ENCODE results near the gene MXI1. TPM values are rescaled to one million over a fixed set of nuclear protein-coding genes. Genes with fewer than 3 reads are reported as not detected.
"Not testable (repeated sequence)": the region's sequence is repeated elsewhere in the genome, so short reads cannot be mapped to it uniquely, and the experiment has no call there.

The MXI1 gene
- polyA plus RNA-seq, 5 donors: 44.6 to 79.9 (median 52.4) TPM

GRCh38 chr10:110229155-110229554 is 21.8 kb downstream of the MXI1 start:
- DNase-seq: no peak

GRCh38 chr10:110233846-110234245 is 26.4 kb downstream of the MXI1 start:
- DNase-seq: peak in 1 of 2 donors; percentile 34

DNA sequence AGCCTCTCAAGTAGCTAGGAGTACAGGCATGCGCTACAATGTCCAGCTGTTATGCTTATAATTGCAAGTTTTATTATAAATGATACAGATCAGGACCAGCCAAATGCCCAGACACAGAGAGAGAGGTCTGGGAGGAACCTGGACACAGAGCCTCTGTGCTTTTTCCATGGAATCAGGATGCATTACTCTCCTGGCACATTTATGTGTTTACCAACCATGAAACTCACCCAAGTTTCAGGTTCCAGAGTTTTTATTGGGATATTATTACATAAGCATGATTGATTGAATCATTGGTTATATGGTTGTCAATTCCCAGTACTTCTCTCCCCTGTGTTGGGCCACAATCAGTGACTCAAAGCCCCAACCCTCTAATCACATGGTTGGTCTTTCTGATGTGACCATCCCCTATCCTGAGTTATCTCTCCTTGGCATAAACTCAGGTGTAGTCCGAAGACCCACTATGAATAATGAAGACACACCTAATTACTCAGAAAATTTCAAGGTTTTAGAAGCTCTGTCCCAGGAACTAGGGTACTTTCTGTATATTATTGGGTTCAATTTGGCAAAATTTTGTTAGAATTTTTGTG is 30.6 kb downstream of the MXI1 start:
- no peak for DNase-seq

DNA sequence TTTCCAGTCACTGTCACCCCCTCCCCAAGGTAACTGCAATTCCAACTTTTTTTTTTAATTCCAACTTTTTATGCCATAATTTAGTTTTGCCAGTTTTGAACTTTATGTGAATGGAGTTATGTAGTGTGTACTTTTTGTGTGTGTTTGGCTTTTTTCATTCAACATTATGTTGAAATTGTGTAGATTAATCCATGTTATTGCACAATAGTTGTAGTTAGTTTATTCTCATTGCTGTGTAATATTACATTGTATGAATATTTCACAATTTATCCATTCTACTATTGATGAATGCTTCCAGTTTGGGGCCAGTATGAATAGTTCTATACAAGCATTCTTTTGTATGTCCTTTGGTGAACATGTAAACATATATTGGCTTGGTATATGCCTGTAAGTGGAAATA is 32.5 kb downstream of the MXI1 start:
- DNase-seq: no peak

GRCh38 chr10:110241407-110241806 is 34.0 kb downstream of the MXI1 start:
- DNase-seq: no peak

GRCh38 chr10:110241841-110242240 is 34.4 kb downstream of the MXI1 start:
- no peak for DNase-seq

- no peak for DNase-seq
Observed at GRCh38 chr10:110242511-110242910, 35.1 kb downstream of the MXI1 start.

- DNase-seq: no peak
Observed at GRCh38 chr10:110244550-110244949, 37.1 kb downstream of the MXI1 start.

DNA sequence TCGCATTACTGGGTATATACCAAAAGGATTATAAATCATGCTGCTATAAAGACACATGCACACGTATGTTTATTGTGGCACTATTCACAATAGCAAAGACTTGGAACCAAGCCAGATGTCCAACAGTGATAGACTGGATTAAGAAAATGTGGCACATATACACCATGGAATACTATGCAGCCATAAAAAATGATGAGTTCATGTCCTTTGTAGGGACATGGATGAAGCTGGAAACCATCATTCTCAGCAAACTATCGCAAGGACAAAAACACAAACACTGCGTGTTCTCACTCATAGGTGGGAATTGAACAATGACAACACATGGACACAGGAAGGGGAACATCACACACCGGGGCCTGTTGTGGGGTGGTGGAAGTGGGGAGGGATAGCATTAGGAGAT is 40.4 kb downstream of the MXI1 start:
- not testable (repeated sequence) for DNase-seq

GRCh38 chr10:110249489-110249888 is 42.1 kb downstream of the MXI1 start:
- not testable (repeated sequence) for DNase-seq

DNA sequence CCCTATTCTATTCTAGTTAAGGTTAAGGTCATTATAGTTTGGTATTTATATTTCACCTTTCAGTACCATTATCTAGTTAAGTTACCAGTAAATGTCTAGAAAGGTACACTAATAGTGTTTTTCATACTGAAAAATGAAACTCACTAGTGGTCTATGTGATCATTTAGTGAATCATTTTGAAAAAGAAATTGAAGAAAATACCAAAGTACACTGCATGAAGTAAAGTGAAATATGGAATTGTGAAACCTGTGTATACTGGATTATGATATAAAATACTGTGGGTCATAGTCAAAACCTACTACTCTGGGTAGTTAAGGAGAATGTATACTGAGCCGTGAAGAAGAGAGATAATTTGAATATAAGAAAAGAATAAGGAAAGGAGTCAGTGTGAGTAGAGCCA is 44.0 kb downstream of the MXI1 start:
- not testable (repeated sequence) for DNase-seq

- DNase-seq: no peak
Observed at GRCh38 chr10:110252151-110252550, 44.7 kb downstream of the MXI1 start.

- no peak for DNase-seq
Observed at GRCh38 chr10:110254467-110254866, 47.1 kb downstream of the MXI1 start.

DNA sequence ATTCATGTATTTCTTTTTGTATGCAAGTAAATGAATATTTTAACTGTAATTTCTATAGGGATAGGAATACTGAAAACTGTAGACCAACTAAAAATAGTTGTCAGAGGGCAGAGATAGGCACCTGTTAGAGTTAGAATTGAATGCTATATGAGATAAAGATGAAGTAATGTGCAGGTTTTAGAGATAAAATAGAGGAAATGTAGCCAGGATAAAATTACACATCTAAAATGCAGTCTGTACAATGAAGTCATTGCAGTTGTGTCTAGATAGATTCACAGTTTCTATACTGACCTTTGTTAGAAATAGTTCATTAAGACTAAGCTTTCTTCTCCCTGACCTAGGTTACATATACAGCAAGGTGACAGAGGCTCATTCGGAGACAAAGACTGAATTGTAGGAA is 51.1 kb downstream of the MXI1 start:
- no peak for DNase-seq

- DNase-seq: no peak
Observed at GRCh38 chr10:110259317-110259716, 51.9 kb downstream of the MXI1 start.

- no peak for DNase-seq
Observed at GRCh38 chr10:110260746-110261477, 53.5 kb downstream of the MXI1 start.

DNA sequence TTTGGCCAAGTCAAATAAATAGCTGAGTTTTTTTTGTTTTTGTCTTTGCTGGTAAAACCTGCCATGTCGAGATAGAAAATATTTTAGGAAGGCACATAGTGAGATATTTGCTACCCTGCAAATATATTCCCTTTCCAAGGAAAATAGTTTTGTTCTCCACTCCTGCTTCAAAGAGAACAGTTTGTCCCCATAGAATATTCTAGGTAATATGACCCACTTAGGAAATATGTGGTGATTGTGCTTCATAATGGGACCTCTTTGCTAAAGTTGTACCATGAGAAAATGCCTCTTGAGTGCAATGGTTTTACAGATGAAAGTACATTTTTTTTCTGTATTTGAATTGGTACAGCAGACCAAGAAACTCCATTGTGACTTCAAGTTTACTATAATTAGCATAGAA is 55.8 kb downstream of the MXI1 start:
- DNase-seq: no peak

- no peak for DNase-seq
Observed at GRCh38 chr10:110265573-110266193, 58.3 kb downstream of the MXI1 start.

- no peak for DNase-seq
Observed at GRCh38 chr10:110267276-110267675, 59.9 kb downstream of the MXI1 start.

DNA sequence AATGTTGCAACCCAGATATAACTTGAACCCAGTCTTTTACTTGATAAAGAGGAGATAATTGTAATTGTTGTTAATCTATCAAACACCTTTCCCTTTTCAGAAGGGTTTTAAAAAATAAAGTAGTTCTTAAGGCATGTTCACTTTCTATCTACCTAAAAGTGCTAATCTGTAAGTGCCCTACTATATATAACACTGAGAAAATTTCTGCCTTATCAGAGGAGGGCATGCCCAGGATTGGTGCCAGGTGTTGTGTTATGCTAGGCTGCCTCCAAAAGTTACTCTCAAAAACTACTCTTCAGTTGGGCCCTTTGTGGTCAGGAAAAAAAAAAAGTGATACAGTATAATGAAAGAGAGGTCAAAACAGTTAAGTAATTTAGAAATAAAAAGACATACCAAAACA is 61.0 kb downstream of the MXI1 start:
- no peak for DNase-seq

GRCh38 chr10:110268971-110269370 is 61.6 kb downstream of the MXI1 start:
- DNase-seq: no peak

DNA sequence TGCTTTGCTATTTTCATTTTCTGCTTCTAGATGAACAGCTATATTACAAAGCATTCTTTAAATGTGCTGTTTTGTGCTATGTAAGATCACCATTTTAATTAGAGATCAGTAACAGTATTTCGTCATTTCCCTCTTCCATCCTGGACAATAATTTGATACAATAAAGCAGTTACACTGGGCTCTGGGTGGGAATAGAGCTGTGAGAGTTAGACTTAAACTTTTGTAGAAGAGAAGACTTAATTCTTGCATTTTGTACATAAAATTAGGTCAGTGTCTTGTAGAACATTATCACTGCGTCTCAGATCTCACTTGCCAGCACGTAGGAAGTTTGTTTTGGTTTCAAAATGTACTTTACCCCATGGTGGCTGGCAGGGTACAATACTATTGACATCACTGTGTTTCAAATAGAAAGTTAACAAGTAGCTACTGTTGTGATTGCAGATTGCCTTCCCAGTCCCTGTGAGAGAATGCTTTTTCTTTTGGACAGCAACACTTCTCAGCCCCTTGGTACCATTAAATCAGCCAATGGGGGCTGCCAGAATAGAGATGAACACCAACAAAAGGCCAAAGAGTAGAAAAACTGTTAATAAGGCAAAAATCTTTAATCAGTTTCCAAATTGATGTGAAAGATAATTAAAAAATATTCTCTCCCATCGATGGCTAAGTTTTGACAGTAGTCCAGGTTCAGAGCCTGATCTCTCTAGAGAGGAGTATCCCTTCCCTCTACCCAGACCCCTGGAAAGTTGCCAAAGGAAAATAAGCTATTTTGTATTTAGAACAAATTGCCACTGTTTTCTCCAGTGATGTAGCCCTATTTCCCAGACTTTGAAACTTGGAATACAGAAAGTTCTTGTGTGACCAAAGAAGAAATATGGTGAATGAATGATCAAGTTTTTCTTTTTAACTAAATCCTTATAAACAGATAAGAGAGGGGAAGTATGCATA is 62.2 kb downstream of the MXI1 start:
- peak; percentile 20 to 42 for DNase-seq
